Parathyroid adenoma (tissue), 2 donors: Measurements from ENCODE around the gene TGFB2.

Experiments
- H2AFZ ChIP-seq: fragments of 300-600 bp; sonication (generic); one replicate; pipeline ENCODE4 v1.7.0; 2017; ENCODE audit warnings: antibody characterized with exemption, mild to moderate bottlenecking
- H3K27ac ChIP-seq: fragments of 300-600 bp; sonication (generic); one replicate; pipeline ENCODE4 v1.7.0; 2017
- H3K27me3 ChIP-seq: fragments of 300-600 bp; sonication (generic); one replicate; pipeline ENCODE4 v1.7.0; 2017; ENCODE audit warnings: low read length; ENCODE audit not compliant: control insufficient read depth, insufficient read depth
- H3K36me3 ChIP-seq: fragments of 300-600 bp; sonication (generic); one replicate; pipeline ENCODE4 v1.7.0; 2017; ENCODE audit warnings: low read length; ENCODE audit not compliant: control insufficient read depth, insufficient read depth
- H3K4me1 ChIP-seq: fragments of 300-600 bp; sonication (generic); one replicate; pipeline ENCODE4 v1.7.0; 2017; ENCODE audit warnings: control low read depth
- H3K4me2 ChIP-seq: fragments of 300-600 bp; sonication (generic); one replicate; pipeline ENCODE4 v1.7.0; 2017; ENCODE audit warnings: low read length
- H3K4me3 ChIP-seq: fragments of 300-600 bp; sonication (generic); one replicate; pipeline ENCODE4 v1.7.0; 2017; ENCODE audit warnings: low read depth, low read length
- H3K79me2 ChIP-seq: fragments of 300-600 bp; sonication (generic); one replicate; pipeline ENCODE4 v1.7.0; 2017; ENCODE audit warnings: control low read depth
- H3K9ac ChIP-seq: fragments of 300-600 bp; sonication (generic); one replicate; pipeline ENCODE4 v1.7.0; 2017; ENCODE audit warnings: mild to moderate bottlenecking
- H3K9me3 ChIP-seq: fragments of 300-600 bp; sonication (generic); one replicate; pipeline ENCODE4 v1.7.0; 2017; ENCODE audit warnings: low read length; ENCODE audit not compliant: control insufficient read depth
- CTCF ChIP-seq: fragments of 300-600 bp; sonication (generic); IDR thresholded peaks from one replicate; pipeline ENCODE4 v1.7.0; 2017; ENCODE audit warnings: antibody characterized with exemption, mild to moderate bottlenecking
- donor health status: primary hyperparathyroidism.

The TGFB2 gene

DNA sequence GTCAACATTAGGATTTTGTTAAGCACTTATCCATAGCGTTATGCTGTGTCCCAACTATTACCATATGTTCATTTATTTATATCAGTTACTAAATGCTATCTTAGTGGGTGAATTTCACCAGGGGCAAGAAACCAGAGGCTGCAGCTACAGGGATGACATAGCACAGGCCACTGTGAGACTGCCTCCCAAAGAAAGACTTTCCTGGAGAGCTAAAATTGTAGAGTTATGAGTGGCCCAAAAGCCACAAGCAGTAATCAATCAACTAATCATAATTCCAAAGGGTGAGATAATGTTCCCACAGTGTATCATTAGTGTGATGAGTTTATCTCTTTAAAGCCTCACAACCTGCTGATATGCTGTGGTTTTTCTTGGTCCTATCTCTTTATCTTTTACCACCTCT, 3.8 kb upstream of the TGFB2 start:
- Histone ChIP-seq H3K36me3 (no peaks in the 10 kb centered on the region), H3K4me1 (no peaks in the 10 kb centered on the region), H3K27ac (no peak overlapping the region), H3K4me3 (no peak overlapping the region), H3K9ac (no peak overlapping the region), H3K4me2 (no peak overlapping the region), H3K79me2 (no peaks in the 10 kb centered on the region), H3K27me3 (no peaks in the 10 kb centered on the region), H2AFZ (no peak overlapping the region), H3K9me3 (no peaks in the 10 kb centered on the region)
- TF ChIP-seq CTCF: no peak

- no peak overlapping the region for H3K27ac ChIP-seq
- H3K4me2 ChIP-seq: no peak overlapping the region
- no peak overlapping the region for H3K4me3 ChIP-seq
- H3K79me2 ChIP-seq: no peaks in the 10 kb centered on the region
- H3K4me1 ChIP-seq: no peaks in the 10 kb centered on the region
- H3K9me3 ChIP-seq: no peaks in the 10 kb centered on the region
- no peak for TF ChIP-seq CTCF
- H3K9ac ChIP-seq: no peak overlapping the region
- no peak overlapping the region for H2AFZ ChIP-seq
- no peaks in the 10 kb centered on the region for H3K27me3 ChIP-seq
- H3K36me3 ChIP-seq: no peaks in the 10 kb centered on the region
Observed at GRCh38 chr1:218342091-218342490, 3.0 kb upstream of the TGFB2 start.

DNA sequence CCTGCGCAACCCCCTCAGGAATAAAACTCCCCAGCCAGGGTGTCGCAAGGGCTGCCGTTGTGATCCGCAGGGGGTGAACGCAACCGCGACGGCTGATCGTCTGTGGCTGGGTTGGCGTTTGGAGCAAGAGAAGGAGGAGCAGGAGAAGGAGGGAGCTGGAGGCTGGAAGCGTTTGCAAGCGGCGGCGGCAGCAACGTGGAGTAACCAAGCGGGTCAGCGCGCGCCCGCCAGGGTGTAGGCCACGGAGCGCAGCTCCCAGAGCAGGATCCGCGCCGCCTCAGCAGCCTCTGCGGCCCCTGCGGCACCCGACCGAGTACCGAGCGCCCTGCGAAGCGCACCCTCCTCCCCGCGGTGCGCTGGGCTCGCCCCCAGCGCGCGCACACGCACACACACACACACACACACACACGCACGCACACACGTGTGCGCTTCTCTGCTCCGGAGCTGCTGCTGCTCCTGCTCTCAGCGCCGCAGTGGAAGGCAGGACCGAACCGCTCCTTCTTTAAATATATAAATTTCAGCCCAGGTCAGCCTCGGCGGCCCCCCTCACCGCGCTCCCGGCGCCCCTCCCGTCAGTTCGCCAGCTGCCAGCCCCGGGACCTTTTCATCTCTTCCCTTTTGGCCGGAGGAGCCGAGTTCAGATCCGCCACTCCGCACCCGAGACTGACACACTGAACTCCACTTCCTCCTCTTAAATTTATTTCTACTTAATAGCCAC, 696 bp downstream of the TGFB2 start:
- Histone ChIP-seq H3K27ac (no peak overlapping the region), H3K9me3 (no peaks in the 10 kb centered on the region), H3K27me3 (no peaks in the 10 kb centered on the region), H3K79me2 (no peaks in the 10 kb centered on the region), H2AFZ (peak overlapping the region; percentile 84), H3K36me3 (no peaks in the 10 kb centered on the region), H3K4me1 (no peaks in the 10 kb centered on the region), H3K4me3 (peak overlapping the region; percentile 68), H3K4me2 (peak overlapping the region; percentile 97), H3K9ac (no peak overlapping the region)
- TF ChIP-seq CTCF: no peak

- TF ChIP-seq CTCF: no peak
- no peaks in the 10 kb centered on the region for H3K4me1 ChIP-seq
- H3K27ac ChIP-seq: no peak overlapping the region
- H3K4me3 ChIP-seq: peak overlapping the region; percentile 68
- no peak overlapping the region for H3K9ac ChIP-seq
- H3K79me2 ChIP-seq: no peaks in the 10 kb centered on the region
- H3K27me3 ChIP-seq: no peaks in the 10 kb centered on the region
- H2AFZ ChIP-seq: peak overlapping the region; percentile 84
- no peaks in the 10 kb centered on the region for H3K9me3 ChIP-seq
- no peaks in the 10 kb centered on the region for H3K36me3 ChIP-seq
- peak overlapping the region; percentile 97 for H3K4me2 ChIP-seq
Observed at GRCh38 chr1:218346391-218347204, 1.5 kb downstream of the TGFB2 start.
